Epithelial cell of proximal tubule (primary cell): ENCODE data around the gene AR. TPM values are rescaled to one million over a fixed set of nuclear protein-coding genes. Genes with fewer than 3 reads are reported as not detected.
"Not testable (repeated sequence)": the region's sequence is repeated elsewhere in the genome, so short reads cannot be mapped to it uniquely, and the experiment has no call there.

Source experiments
- DNase-seq: peaks from one replicate; pipeline ENCODE4 v3.0.0-alpha.2; 2011; ENCODE audit warnings: low read depth
- H3K4me3 ChIP-seq: 2 replicates; pipeline ENCODE4 v1.5.1; 2011; ENCODE audit warnings: low read depth, mild to moderate bottlenecking, low read length
- total RNA-seq: library from RNA; depleted of rRNA; stranded (reverse); fragments of >200 nt; gene quantifications from 2 replicates; pipeline ENCODE4 v1.2.3, GENCODE V29; 2015
- TF ChIP-seq, protein P1 (sequence below): conservative IDR thresholded peaks from 2 replicates; pipeline ENCODE4 v1.5.1; 2012; ENCODE audit warnings: low read depth, mild to moderate bottlenecking, low read length

The AR gene
- total RNA-seq, 1 donor from 2014 or later = 0.40 TPM

DNA sequence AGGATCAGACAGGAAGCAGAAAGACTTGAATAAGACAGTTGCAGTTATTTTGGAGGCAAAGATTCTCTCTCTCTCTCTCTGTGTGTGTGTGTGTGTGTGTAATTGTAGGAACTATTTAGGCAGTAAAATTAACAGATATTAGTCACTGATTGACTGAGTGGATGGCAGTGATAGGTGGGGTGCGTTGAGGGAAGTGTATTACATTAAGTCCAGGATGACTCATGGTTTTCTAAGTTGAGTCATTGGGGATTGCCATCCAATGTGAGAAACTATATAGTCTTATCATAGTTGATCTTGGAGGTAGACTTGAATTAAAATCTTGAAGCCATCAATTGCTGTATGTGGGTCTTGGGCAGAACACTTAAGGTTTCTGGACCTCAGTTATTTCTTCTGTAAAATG is 75.4 kb downstream of the AR start:
- H3K4me3 ChIP-seq = no peak overlapping the region
- TF ChIP-seq, protein P1, sequence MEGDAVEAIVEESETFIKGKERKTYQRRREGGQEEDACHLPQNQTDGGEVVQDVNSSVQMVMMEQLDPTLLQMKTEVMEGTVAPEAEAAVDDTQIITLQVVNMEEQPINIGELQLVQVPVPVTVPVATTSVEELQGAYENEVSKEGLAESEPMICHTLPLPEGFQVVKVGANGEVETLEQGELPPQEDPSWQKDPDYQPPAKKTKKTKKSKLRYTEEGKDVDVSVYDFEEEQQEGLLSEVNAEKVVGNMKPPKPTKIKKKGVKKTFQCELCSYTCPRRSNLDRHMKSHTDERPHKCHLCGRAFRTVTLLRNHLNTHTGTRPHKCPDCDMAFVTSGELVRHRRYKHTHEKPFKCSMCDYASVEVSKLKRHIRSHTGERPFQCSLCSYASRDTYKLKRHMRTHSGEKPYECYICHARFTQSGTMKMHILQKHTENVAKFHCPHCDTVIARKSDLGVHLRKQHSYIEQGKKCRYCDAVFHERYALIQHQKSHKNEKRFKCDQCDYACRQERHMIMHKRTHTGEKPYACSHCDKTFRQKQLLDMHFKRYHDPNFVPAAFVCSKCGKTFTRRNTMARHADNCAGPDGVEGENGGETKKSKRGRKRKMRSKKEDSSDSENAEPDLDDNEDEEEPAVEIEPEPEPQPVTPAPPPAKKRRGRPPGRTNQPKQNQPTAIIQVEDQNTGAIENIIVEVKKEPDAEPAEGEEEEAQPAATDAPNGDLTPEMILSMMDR = no peak
- DNase-seq = peak; percentile 75

DNA sequence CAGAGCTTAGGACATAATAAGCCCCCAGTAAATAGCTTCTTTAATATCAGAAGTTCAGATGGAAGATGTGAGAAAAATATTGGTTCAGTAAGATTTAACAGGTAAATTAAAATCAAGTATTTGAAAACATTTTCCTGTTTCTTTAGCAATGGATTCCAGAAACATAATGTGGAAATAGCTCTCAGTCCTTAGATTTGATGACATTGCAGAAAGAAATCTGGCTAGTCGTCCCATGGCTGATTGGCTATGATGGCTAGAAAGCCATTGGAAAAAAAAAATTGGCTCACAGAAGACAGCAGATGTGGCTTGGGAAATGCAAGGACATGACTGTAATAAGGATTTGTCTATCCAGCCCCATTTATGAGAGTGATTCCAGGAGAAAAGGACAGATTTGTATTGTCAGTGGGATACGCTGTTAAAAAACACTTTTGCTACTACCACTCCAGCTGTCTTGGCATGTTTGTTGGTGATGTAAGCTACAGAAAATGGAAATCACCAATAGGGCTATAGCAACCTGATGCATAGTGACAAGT is 78.3 kb downstream of the AR start:
- H3K4me3 ChIP-seq = no peak overlapping the region
- TF ChIP-seq, protein P1 = no peak
- DNase-seq = no peak

DNA sequence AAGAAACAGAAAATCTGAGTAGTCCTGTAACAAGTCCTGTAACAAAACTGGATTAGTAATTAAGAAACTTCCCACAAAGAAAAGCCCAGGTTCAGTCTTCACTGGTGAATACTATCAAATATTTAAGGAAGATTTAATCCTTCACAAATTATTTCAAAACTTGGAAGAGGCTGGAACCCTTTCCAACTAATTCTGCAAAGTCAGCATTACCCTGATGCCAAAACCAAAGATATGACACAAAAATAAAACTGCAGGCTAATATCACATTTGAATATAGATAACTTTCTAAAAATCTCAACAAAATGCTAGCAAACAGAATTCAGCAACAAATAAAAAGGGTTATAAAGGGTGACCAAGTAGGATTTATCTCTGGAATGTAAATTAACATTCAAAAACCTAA is 80.5 kb downstream of the AR start:
- no peak for DNase-seq
- no peak overlapping the region for H3K4me3 ChIP-seq
- TF ChIP-seq, protein P1 = no peak

DNA sequence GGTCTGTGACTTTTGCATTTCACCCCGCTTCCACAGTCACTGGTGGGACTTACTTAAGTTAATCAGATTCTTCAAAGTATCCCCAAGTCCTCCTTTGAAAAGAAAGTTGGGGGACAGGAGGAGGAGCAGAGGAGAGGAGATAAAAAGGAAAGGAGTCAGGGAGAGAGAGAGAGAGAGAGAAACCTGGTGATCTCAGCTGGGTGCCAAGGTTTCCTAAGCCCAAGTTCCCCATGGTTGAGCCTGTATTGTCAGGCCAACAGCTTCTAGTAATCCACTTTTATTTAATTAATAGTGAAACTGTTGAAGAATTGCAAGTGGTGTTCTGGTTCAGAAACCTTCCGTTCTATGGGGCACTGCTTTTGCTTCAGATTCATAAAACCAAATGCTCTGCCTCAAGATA is 91.6 kb downstream of the AR start:
- TF ChIP-seq, protein P1 = no peak
- no peak for DNase-seq
- H3K4me3 ChIP-seq = no peak overlapping the region

DNA sequence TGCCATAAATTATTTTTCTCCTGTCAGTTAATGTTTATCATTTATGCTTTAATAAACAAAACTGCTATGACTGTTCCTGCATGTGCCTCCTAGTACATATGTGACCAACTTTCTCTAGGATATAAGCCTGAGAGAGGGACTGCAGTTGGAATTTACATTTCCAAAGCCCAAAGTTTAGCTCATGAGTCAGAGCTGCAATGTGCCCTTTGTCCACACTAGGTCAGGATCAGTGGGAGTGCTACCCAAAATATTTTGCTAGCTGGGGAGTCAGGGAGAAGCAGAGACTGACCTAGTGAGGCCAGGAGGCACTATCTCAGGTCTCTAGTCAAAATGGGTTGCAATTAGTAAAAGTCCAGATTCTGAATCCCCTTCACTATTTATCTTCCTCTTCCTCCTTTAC is 92.7 kb downstream of the AR start:
- no peak for DNase-seq
- no peak overlapping the region for H3K4me3 ChIP-seq
- TF ChIP-seq, protein P1 = no peak

DNA sequence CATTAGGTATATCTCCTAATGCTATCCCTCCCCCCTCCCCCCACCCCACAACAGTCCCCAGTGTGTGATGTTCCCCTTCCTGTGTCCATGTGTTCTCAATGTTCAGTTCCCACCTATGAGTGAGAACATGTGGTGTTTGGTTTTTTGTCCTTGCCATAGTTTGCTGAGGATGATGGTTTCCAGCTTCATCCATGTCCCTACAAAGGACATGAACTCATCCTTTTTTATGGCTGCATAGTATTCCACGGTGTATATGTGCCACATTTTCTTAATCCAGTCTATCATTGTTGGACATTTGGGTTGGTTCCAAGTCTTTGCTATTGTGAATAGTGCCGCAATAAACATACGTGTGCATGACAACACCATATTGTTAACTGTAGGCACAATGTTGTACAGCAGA is 93.5 kb downstream of the AR start:
- DNase-seq, H3K4me3 ChIP-seq: not testable (repeated sequence)

DNA sequence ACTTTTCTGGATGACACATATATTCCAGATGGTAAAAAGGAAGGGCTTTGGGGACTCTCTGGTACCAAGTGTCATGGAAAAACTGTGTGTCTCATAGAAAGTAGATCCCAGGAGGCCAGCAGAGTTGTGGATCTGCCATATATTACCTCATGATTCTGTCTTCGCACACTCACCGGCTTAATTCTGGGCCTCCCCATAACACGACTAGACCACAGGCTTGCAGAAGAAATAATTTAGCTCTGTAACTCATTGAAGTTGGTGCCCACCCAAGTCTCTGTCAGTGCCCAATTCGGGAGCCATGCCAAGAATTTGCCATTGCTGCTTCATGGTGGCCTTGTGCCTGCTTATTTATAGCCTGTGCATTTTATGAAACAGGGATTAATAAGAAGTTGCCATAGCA is 104.5 kb downstream of the AR start:
- TF ChIP-seq, protein P1 = no peak
- H3K4me3 ChIP-seq = no peak overlapping the region
- DNase-seq = no peak
